LNCaP clone FGC (cell line): ENCODE results near the gene CHST3.

Experiments used
- DNase-seq: peaks from one replicate; pipeline ENCODE4 v3.0.0-alpha.2; 2011; ENCODE audit warnings: low read depth
- H3K4me3 ChIP-seq: 2 replicates; pipeline ENCODE4 v1.5.1; 2011; ENCODE audit warnings: mild to moderate bottlenecking, low read depth, low read length, control low read depth
- TF ChIP-seq, protein P1 (sequence below): IDR thresholded peaks from 2 replicates; pipeline ENCODE4 v1.5.1; 2012; ENCODE audit warnings: mild to moderate bottlenecking; ENCODE audit not compliant: control insufficient read depth, insufficient read depth; ENCODE audit errors: extremely low read depth

CHST3 gene

DNA sequence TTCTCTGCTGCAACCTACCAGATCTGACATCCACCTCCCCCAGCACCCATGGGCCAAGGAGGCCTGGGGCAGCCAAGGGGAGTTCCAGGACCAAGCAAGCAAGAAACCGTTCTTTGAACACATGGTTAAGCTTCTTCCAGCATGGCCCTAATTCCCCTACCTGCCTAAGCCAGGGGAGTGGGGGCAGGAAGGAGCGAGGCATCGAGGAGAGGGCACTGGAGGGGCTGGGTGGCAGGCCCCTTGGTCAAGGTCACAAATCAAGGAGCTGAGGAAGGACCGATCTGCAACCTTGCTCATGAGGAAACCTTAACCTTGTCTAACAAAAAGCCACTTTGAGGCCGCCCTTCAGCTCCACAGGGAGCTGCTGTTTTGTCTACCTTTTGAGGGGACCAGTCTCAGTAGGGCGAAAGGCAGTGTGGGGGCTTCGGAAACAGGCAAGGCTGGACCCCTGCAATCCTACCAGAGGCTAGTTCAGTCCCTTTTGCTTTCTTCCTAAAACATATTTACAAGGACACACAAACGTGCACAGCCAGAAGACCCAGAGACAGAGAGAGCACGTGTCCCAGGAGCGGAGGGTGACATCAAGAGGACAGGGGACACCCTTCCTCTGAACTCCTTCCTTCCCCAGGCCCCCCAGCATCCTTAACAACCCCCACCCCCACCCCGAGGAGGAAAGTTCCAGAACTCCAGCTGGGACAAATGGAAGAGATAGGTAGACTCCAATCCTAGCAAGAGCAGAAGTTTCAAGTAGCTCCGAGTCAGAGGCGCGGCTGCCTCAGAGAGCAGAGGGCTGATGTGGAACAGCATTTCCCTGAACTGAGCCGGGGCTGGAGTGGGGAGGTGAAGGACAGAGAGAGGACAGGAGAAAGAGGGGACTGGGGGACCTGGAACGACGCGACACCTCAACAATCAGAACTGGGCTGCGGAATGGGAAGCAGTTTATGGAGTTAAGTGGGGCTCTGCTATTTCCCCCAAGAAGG is 95.9 kb downstream of the CHST3 start:
- DNase-seq, result no peak
- TF ChIP-seq, protein P1, sequence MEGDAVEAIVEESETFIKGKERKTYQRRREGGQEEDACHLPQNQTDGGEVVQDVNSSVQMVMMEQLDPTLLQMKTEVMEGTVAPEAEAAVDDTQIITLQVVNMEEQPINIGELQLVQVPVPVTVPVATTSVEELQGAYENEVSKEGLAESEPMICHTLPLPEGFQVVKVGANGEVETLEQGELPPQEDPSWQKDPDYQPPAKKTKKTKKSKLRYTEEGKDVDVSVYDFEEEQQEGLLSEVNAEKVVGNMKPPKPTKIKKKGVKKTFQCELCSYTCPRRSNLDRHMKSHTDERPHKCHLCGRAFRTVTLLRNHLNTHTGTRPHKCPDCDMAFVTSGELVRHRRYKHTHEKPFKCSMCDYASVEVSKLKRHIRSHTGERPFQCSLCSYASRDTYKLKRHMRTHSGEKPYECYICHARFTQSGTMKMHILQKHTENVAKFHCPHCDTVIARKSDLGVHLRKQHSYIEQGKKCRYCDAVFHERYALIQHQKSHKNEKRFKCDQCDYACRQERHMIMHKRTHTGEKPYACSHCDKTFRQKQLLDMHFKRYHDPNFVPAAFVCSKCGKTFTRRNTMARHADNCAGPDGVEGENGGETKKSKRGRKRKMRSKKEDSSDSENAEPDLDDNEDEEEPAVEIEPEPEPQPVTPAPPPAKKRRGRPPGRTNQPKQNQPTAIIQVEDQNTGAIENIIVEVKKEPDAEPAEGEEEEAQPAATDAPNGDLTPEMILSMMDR, result no peak
- H3K4me3 ChIP-seq, result no peak overlapping the region

DNA sequence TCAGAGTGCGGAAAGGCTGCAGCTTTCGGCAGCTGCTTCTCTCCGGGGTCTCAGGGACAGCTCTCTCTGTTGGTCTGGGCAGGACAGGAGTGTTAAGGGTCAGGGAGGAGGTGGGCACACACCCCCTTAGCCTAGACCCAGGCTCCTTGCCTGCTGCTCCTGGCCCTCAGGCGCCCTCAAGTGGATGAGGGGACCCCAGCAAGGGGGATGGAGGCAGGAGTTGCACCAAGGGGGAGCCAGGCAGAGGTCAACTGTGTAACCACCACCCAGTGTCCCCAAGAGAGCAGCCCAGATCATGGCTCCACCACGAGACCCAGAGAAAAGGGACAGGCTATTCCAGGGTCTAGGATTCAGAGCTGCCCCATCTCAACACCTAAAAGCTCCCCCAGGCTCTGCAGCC is 97.3 kb downstream of the CHST3 start:
- no peak for DNase-seq
- H3K4me3 ChIP-seq, result no peak overlapping the region
- TF ChIP-seq, protein P1, result peak; percentile 32

DNA sequence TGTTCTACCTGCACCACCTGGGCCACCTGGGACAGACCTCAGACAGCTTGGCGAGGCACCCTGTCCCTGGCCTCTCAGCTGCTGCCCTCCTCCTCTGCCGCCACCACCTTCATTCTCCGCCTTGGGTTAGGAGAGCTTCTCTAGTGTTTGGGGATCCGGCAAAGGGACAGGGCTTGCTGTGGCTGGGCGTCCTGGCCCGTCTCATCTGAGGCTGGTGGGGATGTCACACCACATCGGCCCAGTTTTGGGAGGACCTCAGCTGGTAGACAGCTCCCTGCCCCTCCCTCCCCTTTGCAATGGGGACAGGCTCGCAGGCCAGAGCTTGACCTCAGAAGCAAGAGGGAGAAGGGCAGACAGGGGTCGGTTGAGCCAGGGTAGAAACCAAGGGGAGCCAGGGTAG is 97.7 kb downstream of the CHST3 start:
- DNase-seq, result no peak
- no peak overlapping the region for H3K4me3 ChIP-seq
- TF ChIP-seq, protein P1, result no peak

DNA sequence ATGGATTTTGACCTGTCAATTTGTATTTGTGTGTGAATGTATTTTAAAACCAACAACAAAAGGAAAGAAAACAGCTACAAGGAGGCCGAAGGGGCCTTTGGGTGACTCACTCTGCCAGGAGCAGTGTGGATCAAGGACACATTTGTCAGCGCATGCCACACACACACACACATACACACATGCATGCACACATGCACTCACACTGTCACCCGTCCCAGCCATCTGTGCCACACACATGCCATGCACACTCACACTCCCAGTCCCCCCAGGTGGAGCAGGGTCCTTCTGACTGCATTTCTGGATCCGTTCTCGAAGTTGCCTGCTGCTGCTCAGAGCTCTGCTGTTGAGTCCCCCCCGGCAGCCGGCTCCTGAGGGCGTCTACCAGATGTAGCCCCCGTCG is 98.2 kb downstream of the CHST3 start:
- no peak overlapping the region for H3K4me3 ChIP-seq
- TF ChIP-seq, protein P1, result no peak

More for the DNA sequence above, 98.2 kb downstream of the CHST3 start:
- no peak for DNase-seq
